ENCODE results near the gene TM9SF2. TPM values are rescaled to one million over a fixed set of nuclear protein-coding genes. Genes with fewer than 3 reads are reported as not detected.

The TM9SF2 gene
- total RNA-seq, 4 donors from 2014 or later, result 27.9 to 171 (median 116) TPM

GRCh38 chr13:99608345-99608744 is 107.1 kb downstream of the TM9SF2 start:
- 95% methylated on average over 11 to 15 of the region's 15 CpGs for WGBS, 2 donors (ENCODE audit: low coverage in 1 of 2)
- Histone ChIP-seq H3K4me3 (no peak overlapping the region), H3K27ac (no peak overlapping the region), H3K9me3 (no peaks in the 10 kb centered on the region), H3K36me3 (no peaks in the 10 kb centered on the region), H3K4me1 (peaks cover 0 to 25% (median 12%) of the 10 kb centered on the region in 4 donors), H3K27me3 (no peaks in the 10 kb centered on the region)
- no peak for DNase-seq
- TF ChIP-seq EP300 (IDR thresholded peaks at IDR 0.05; ENCODE audit: low read depth), result no peak
- no peak for TF ChIP-seq POLR2A (IDR thresholded peaks at IDR 0.05)
- TF ChIP-seq POLR2AphosphoS5 (IDR thresholded peaks at IDR 0.05), result no peak
- TF ChIP-seq CTCF (IDR thresholded peaks at IDR 0.05), result no peak
- intact Hi-C loops (cut with DNase I; ENCODE audit: low total_unique reads), result no loop called here
- in situ Hi-C loops (cut with MboI; ENCODE audit: low pct_ligation_motif_present in 1 of 4, low pct_unique_long_range_greater_than_20kb in 1 of 4, low sequenced_read_pairs in 3 of 4), result loop anchor here in 1 of 4 donors (25.0 kb wide), 1 partner anchor 96 kb away; the partner anchor contains the start of gene TM9SF2

- intact Hi-C loops (cut with DNase I; ENCODE audit: low total_unique reads), result no loop called here
Observed at GRCh38 chr13:99610702-99611289, 109.5 kb downstream of the TM9SF2 start.

More at GRCh38 chr13:99610702-99611289, 109.5 kb downstream of the TM9SF2 start:
- H3K36me3 ChIP-seq, result no peaks in the 10 kb centered on the region
- no peak overlapping the region for H3K4me3 ChIP-seq
- DNase-seq, result no peak
- no peaks in the 10 kb centered on the region for H3K9me3 ChIP-seq
- TF ChIP-seq EP300 (IDR thresholded peaks at IDR 0.05; ENCODE audit: low read depth) (no peak), CTCF (IDR thresholded peaks at IDR 0.05) (no peak), POLR2A (IDR thresholded peaks at IDR 0.05) (no peak)
- in situ Hi-C loops (cut with MboI; ENCODE audit: low pct_ligation_motif_present in 1 of 4, low pct_unique_long_range_greater_than_20kb in 1 of 4, low sequenced_read_pairs in 3 of 4), result loop anchor here in 1 of 4 donors (25.0 kb wide), 1 partner anchor 98 kb away; the partner anchor contains the start of gene TM9SF2
- peaks cover 0 to 23% (median 8%) of the 10 kb centered on the region in 4 donors for H3K4me1 ChIP-seq
- H3K27me3 ChIP-seq, result no peaks in the 10 kb centered on the region
- WGBS, 2 donors (ENCODE audit: low coverage in 1 of 2), result 74 to 100% methylated on average over 1 to 4 of the region's 4 CpGs
- no peak overlapping the region for H3K27ac ChIP-seq

Small RNAs within 50 kb of the gene (small RNA-seq; reads per million reads assigned to genes)
- 0 reads per million in 4 donors for gene AL139035.1

Other genes with a start within 250 kb of the TM9SF2 start
- under 1 TPM in 2 of 4 donors, not detected in 2; 0.41 to 0.48 TPM for gene GPR18, start 243.1 kb upstream of the TM9SF2 start, total RNA-seq
- 10 to 100 TPM in 1 of 4 donors, 1 to 10 TPM in 3; 3.0 to 14.6 (median 6.5) TPM for gene GPR183, start 194.1 kb upstream of the TM9SF2 start, total RNA-seq
- gene CLYBL, start 105.2 kb downstream of the TM9SF2 start, total RNA-seq, result 10 to 100 TPM in 3 of 4 donors, 1 to 10 TPM in 1; 2.2 to 37.0 (median 20.5) TPM

All from transverse colon (tissue), 4 donors.